ENCODE measurements around the gene TCL1B.

DNA sequence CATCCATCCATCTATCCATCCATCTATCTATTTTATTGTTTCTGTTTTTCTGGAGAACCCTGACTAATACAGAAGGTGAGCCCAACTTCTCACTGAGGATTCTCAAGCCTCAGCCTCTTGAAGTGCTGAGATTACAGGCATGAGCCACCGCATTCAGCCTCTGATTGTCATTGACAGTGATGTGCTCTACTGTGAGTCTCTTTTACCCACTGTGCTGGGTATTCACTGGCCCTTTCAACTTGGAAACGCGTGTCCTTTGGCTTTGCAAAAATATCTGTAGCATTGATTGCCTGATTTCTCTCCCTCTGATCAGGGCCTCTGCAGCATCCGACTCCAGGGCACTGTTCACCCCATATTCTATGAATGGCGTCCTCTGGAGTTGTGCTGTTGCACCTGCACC lies 29.6 kb upstream of the TCL1B start:
- TF ChIP-seq, protein P1, sequence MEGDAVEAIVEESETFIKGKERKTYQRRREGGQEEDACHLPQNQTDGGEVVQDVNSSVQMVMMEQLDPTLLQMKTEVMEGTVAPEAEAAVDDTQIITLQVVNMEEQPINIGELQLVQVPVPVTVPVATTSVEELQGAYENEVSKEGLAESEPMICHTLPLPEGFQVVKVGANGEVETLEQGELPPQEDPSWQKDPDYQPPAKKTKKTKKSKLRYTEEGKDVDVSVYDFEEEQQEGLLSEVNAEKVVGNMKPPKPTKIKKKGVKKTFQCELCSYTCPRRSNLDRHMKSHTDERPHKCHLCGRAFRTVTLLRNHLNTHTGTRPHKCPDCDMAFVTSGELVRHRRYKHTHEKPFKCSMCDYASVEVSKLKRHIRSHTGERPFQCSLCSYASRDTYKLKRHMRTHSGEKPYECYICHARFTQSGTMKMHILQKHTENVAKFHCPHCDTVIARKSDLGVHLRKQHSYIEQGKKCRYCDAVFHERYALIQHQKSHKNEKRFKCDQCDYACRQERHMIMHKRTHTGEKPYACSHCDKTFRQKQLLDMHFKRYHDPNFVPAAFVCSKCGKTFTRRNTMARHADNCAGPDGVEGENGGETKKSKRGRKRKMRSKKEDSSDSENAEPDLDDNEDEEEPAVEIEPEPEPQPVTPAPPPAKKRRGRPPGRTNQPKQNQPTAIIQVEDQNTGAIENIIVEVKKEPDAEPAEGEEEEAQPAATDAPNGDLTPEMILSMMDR (IDR thresholded peaks at IDR 0.05 in 4 of 5, conservative IDR thresholded peaks at IDR 0.05 in 1 of 5), result no peak
- no peak for TF ChIP-seq POLR2A (IDR thresholded peaks at IDR 0.05)
